COLO668 (cell line): ENCODE measurements around the gene TBC1D5.

Experiments
- DNase-seq: peaks from one replicate; lab custom pipeline; 2025; ENCODE audit not compliant: unreplicated experiment; lab: John Stamatoyannopoulos, UW

The TBC1D5 gene

GRCh38 chr3:17119201-17120072, 623.0 kb downstream of the TBC1D5 start:
- no peak for DNase-seq

- no peak for DNase-seq
Measured at GRCh38 chr3:17118771-17119170, 623.7 kb downstream of the TBC1D5 start.

GRCh38 chr3:17116007-17116600, 626.3 kb downstream of the TBC1D5 start:
- DNase-seq: no peak

- no peak for DNase-seq
Measured at GRCh38 chr3:17115186-17115585, 627.2 kb downstream of the TBC1D5 start.

GRCh38 chr3:17111586-17111985, 630.8 kb downstream of the TBC1D5 start:
- DNase-seq: no peak

GRCh38 chr3:17110660-17111396, 631.6 kb downstream of the TBC1D5 start:
- no peak for DNase-seq
